Measurements from ENCODE around the gene ATP5IF1.

DNA sequence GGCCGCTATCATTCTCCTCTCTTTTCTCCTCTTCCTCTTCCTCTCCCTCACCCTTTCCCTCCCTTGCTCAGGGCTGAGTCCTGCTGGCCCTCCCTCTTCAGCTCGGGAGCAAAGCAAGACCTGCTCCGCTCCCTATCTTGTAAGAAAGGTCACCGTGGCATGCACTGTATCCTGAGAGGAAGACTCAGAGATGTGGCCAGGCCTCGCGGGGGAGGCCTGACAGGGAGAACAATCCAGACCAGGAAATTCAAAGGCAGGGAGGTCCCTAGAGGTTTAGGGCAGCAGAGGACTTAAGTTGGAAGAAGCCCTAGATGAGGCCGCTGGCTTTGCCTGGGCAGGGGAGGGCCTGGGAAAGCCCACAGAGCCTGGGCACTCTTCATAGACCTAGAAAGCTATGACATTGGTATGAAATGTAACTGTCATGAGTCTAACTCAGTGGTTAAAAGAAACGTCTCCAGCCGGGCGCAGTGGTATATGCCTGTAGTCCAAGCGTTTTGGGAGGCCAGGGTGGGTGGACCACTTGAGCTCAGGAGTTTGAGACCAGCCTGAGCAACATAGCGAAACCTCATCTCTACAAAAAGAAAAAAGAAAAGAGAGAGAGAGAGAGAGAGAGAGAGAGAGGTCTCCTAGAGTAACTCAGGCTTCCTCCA is 44.8 kb upstream of the ATP5IF1 start:
- TF ChIP-seq, protein P1, sequence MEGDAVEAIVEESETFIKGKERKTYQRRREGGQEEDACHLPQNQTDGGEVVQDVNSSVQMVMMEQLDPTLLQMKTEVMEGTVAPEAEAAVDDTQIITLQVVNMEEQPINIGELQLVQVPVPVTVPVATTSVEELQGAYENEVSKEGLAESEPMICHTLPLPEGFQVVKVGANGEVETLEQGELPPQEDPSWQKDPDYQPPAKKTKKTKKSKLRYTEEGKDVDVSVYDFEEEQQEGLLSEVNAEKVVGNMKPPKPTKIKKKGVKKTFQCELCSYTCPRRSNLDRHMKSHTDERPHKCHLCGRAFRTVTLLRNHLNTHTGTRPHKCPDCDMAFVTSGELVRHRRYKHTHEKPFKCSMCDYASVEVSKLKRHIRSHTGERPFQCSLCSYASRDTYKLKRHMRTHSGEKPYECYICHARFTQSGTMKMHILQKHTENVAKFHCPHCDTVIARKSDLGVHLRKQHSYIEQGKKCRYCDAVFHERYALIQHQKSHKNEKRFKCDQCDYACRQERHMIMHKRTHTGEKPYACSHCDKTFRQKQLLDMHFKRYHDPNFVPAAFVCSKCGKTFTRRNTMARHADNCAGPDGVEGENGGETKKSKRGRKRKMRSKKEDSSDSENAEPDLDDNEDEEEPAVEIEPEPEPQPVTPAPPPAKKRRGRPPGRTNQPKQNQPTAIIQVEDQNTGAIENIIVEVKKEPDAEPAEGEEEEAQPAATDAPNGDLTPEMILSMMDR (IDR thresholded peaks at IDR 0.05), result no peak
- TF ChIP-seq POLR2A (IDR thresholded peaks at IDR 0.05) (no peak), POLR2AphosphoS5 (IDR thresholded peaks at IDR 0.05) (no peak)
